Testis (tissue), 3 donors: ENCODE data around the gene IL1F10. TPM values are rescaled to one million over a fixed set of nuclear protein-coding genes. Genes with fewer than 3 reads are reported as not detected.

Experiments used
- DNase-seq: peaks from one replicate; pipeline ENCODE4 v3.0.0-alpha.2; 2019
- H3K27ac ChIP-seq, 2 donors: fragments of 200-600 bp; sonication (generic); one replicate each; pipeline ENCODE4 v1.5.1; 2019
- H3K27me3 ChIP-seq: fragments of 200-600 bp; sonication (generic); one replicate; pipeline ENCODE4 v1.5.1; 2019
- H3K36me3 ChIP-seq: fragments of 200-600 bp; sonication (generic); one replicate; pipeline ENCODE4 v1.5.1; 2017; ENCODE audit warnings: low read depth; ENCODE audit errors: missing control alignments
- H3K4me1 ChIP-seq: fragments of 200-600 bp; sonication (generic); one replicate; pipeline ENCODE4 v1.5.1; 2019
- H3K4me3 ChIP-seq, 2 donors: fragments of 200-600 bp; sonication (generic); one replicate each; pipeline ENCODE4 v1.5.1; 2017 to 2019
- H3K9me3 ChIP-seq: fragments of 200-600 bp; sonication (generic); one replicate; pipeline ENCODE4 v1.5.1; 2017
- POLR2A ChIP-seq: fragments of 450-650 bp; IDR thresholded peaks from one replicate; pipeline ENCODE4 v1.6.1; 2017; ENCODE audit warnings: antibody characterized with exemption, mild to moderate bottlenecking, moderate library complexity
- WGBS, 2 donors: methylation state at CpG; one replicate each; pipeline ENCODE4 v1.1.5; 2018; 5-methylcytosine and 5-hydroxymethylcytosine counted together
- intact Hi-C: fragments of 100-400 bp; cut with DNase I; formaldehyde crosslinking; loops from one replicate; pipeline ENCODE4 v1.15.1; 2023; ENCODE audit warnings: low total_unique reads
- polyA plus RNA-seq: library from polyadenylated mRNA; stranded (reverse); fragments of 350-450 nt; fragmentation: Illumina TruSeq; extraction: RNeasy Lipid Tissue Mini Kit (QIAGEN cat#74804); gene quantifications from one replicate; pipeline ENCODE4 v1.2.3, GENCODE V29; 2014; ENCODE audit warnings: low read depth, low replicate concordance; ENCODE audit not compliant: insufficient read depth
- total RNA-seq, 2 donors: library from RNA; depleted of rRNA; stranded (reverse); fragments of >200 nt; gene quantifications; one replicate each; pipeline ENCODE4 v1.2.3, GENCODE V29; 2016
- TF ChIP-seq, protein P1 (sequence below), 3 experiments: fragments of 450-650 bp in 2 of 3; fragments of 200-600 bp in 1 of 3; sonication (generic) in 1 of 3; IDR thresholded peaks; one replicate each; pipeline ENCODE4 v1.5.1; 2016 to 2019; ENCODE audit warnings: antibody characterized with exemption in 3 of 3, mild to moderate bottlenecking in 2 of 3, moderate library complexity in 1 of 3

IL1F10 gene
- total and polyA plus RNA-seq, 3 donors from 2014 or later, result 0.68 TPM; not detected in 2

DNA sequence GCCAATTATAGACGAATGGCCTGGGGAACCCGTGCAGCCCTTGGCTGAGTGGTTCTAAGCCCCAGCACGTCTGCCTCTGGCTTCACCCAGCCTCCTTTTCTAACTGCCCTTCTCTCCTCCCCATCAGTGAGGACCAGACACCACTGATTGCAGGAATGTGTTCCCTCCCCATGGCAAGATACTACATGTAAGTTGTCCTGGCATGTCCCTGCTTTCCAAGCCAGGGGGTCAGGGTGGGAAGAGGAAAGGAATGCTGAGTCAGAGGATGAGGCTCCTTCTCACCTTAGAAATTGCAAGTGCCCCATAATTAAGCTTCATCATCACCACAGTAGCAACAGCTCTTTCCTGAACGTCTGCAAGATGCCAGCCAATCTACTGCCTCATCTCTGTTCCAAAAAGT is 4.8 kb downstream of the IL1F10 start:
- Histone ChIP-seq H3K4me3 (no peak overlapping the region), H3K27me3 (no peaks in the 10 kb centered on the region), H3K9me3 (no peaks in the 10 kb centered on the region), H3K4me1 (no peaks in the 10 kb centered on the region), H3K27ac (no peak overlapping the region), H3K36me3 (no peaks in the 10 kb centered on the region)
- intact Hi-C loops, result no loop called here
- whole genome bisulfite sequencing, 2 donors, result 60 to 73% methylated on average over 4 of the region's 4 CpGs
- no peak for DNase-seq
- no peak for TF ChIP-seq POLR2A
- TF ChIP-seq, protein P1, sequence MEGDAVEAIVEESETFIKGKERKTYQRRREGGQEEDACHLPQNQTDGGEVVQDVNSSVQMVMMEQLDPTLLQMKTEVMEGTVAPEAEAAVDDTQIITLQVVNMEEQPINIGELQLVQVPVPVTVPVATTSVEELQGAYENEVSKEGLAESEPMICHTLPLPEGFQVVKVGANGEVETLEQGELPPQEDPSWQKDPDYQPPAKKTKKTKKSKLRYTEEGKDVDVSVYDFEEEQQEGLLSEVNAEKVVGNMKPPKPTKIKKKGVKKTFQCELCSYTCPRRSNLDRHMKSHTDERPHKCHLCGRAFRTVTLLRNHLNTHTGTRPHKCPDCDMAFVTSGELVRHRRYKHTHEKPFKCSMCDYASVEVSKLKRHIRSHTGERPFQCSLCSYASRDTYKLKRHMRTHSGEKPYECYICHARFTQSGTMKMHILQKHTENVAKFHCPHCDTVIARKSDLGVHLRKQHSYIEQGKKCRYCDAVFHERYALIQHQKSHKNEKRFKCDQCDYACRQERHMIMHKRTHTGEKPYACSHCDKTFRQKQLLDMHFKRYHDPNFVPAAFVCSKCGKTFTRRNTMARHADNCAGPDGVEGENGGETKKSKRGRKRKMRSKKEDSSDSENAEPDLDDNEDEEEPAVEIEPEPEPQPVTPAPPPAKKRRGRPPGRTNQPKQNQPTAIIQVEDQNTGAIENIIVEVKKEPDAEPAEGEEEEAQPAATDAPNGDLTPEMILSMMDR (IDR thresholded peaks at IDR 0.05), result no peak

DNA sequence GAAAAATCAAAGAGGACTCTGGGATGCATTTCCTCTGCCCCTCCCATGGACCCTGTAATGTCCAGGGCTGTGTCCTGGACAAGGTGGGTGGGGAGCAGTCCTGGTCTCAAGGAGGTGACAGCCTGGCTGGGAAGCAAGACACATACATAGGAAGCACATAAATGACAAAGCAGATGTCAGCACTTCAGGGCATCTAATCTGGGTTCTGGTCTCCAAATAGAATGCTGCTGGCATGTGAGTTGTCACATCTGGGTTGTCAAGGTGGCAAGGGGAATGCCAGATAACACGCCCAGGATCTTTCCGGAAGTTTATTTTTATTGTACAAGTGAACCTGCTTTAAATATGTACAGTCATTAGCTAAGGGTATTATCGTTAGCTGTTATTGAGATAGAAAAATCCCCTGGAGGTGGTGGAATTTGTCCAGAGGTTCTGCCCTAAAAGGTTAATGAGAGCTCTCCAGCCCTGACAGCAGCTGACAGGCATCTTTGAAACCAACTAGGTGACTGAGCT is 5.6 kb downstream of the IL1F10 start:
- 69 to 89% methylated on average over 2 to 3 of the region's 3 CpGs for WGBS, 2 donors
- no peak overlapping the region for H3K4me3 ChIP-seq
- intact Hi-C loops, result no loop called here

DNA sequence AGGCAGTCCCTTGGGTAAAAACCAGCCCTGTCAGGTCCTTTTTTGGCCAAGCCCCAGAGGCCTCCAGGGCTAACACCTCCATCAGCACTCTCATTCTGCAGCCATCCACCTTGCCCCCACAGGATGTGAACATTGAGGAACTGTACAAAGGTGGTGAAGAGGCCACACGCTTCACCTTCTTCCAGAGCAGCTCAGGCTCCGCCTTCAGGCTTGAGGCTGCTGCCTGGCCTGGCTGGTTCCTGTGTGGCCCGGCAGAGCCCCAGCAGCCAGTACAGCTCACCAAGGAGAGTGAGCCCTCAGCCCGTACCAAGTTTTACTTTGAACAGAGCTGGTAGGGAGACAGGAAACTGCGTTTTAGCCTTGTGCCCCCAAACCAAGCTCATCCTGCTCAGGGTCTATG is 7.3 kb downstream of the IL1F10 start:
- no peak for DNase-seq
- Histone ChIP-seq H3K27me3 (no peaks in the 10 kb centered on the region), H3K4me1 (no peaks in the 10 kb centered on the region), H3K27ac (no peak overlapping the region), H3K36me3 (no peaks in the 10 kb centered on the region), H3K4me3 (no peak overlapping the region), H3K9me3 (no peaks in the 10 kb centered on the region)
- TF ChIP-seq, protein P1 (IDR thresholded peaks at IDR 0.05), result no peak
- TF ChIP-seq POLR2A, result no peak
- WGBS, 2 donors, result 76 to 82% methylated on average over 5 of the region's 5 CpGs
- intact Hi-C loops, result no loop called here

More for the DNA sequence above, 5.6 kb downstream of the IL1F10 start:
- no peak for DNase-seq
- H3K4me1 ChIP-seq, result no peaks in the 10 kb centered on the region
- H3K9me3 ChIP-seq, result no peaks in the 10 kb centered on the region
- TF ChIP-seq, protein P1 (IDR thresholded peaks at IDR 0.05), result no peak
- TF ChIP-seq POLR2A, result no peak
- H3K27me3 ChIP-seq, result no peaks in the 10 kb centered on the region
- H3K36me3 ChIP-seq, result no peaks in the 10 kb centered on the region
- no peak overlapping the region for H3K27ac ChIP-seq

DNA sequence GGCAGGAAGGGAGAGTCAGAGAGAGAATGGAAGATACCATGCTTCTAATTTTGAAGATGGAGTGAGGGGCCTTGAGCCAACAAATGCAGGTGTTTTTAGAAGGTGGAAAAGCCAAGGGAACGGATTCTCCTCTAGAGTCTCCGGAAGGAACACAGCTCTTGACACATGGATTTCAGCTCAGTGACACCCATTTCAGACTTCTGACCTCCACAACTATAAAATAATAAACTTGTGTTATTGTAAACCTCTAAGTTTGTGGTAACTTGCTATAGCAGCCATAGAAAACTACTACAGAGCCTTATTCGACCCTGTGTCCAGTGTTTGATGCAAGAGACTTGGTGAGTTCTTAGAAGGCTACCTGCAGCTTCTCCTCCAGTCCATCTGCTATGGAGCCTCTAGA is 7.8 kb downstream of the IL1F10 start:
- Histone ChIP-seq H3K4me3 (no peak overlapping the region), H3K27ac (no peak overlapping the region), H3K4me1 (no peaks in the 10 kb centered on the region), H3K9me3 (no peaks in the 10 kb centered on the region), H3K36me3 (no peaks in the 10 kb centered on the region), H3K27me3 (no peaks in the 10 kb centered on the region)
- no peak for TF ChIP-seq POLR2A
- TF ChIP-seq, protein P1 (IDR thresholded peaks at IDR 0.05), result no peak
- intact Hi-C loops, result no loop called here
- DNase-seq, result no peak
- WGBS, 2 donors, result 92 to 98% methylated on average over 3 of the region's 3 CpGs

DNA sequence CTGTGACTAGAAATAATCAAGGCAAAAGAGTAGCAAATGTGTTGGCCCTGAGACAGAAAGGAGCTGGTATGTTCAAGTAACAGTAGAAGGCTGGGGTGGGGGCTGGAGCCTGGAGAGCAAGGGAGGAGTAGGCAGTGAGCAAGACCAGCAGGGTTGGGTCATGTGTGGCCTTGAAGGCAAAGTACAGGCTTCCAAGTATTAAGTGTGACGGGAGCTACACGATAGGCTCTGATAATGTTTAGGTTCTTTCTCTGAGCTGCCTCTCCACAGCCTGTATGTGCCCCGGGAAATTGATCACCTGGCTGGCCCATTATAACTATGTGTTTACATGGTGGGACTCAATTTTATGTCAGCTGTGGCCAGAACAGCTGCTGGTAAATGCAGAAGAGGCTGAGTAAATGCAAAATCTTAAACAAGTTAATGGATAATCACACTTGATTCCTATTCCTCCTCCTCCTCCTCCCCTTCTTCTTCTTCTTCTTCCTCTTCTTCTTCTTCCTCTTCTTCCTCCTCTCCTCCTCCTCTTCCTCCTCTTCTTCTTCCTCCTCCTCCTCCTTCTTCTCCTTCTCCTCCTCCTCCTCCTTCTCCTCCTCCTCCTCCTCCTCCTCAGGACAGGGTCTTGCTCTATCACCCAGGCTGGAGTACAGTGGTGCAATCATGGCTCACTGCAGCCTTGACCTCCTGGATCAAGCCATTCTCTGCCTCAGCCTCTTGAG is 9.3 kb downstream of the IL1F10 start:
- no peaks in the 10 kb centered on the region for H3K27me3 ChIP-seq
- no peaks in the 10 kb centered on the region for H3K9me3 ChIP-seq
- no peaks in the 10 kb centered on the region for H3K36me3 ChIP-seq
- no peak overlapping the region for H3K27ac ChIP-seq
- TF ChIP-seq POLR2A, result no peak
- TF ChIP-seq, protein P1 (IDR thresholded peaks at IDR 0.05), result no peak
- intact Hi-C loops, result no loop called here
- DNase-seq, result peak; percentile 18
- H3K4me3 ChIP-seq, result no peak overlapping the region
- H3K4me1 ChIP-seq, result no peaks in the 10 kb centered on the region
- WGBS, 2 donors, result 20 to 34% methylated on average over 3 of the region's 3 CpGs
